BLaER1 treated with 17β-estradiol and CSF1 and Interleukin-3, amounts not matched to agents 10 nM and 100 nM (cell line): ENCODE results near the gene GORASP1.

ENCODE experiments used
- H3K27ac ChIP-seq, 11 experiments: shearing (Covaris generic); formaldehyde crosslinking; 2 replicates each; pipeline ENCODE4 v1.8.1; 2022
- H3K27me3 ChIP-seq, 11 experiments: shearing (Covaris generic); formaldehyde crosslinking; 2 replicates each; pipeline ENCODE4 v1.8.1; 2022
- H3K36me3 ChIP-seq, 11 experiments: shearing (Covaris generic); formaldehyde crosslinking; 2 replicates each; pipeline ENCODE4 v1.8.1; 2022
- H3K4me1 ChIP-seq, 10 experiments: shearing (Covaris generic); formaldehyde crosslinking; 2 replicates each; pipeline ENCODE4 v1.8.1; 2022
- H3K4me2 ChIP-seq, 11 experiments: shearing (Covaris generic); formaldehyde crosslinking; 2 replicates each; pipeline ENCODE4 v1.8.1; 2022
- H3K4me3 ChIP-seq, 10 experiments: shearing (Covaris generic); formaldehyde crosslinking; 2 replicates each; pipeline ENCODE4 v1.8.1; 2022
- H3K9ac ChIP-seq, 11 experiments: shearing (Covaris generic); formaldehyde crosslinking; 2 replicates each; pipeline ENCODE4 v1.8.1; 2022
- H3K9me3 ChIP-seq, 11 experiments: shearing (Covaris generic); formaldehyde crosslinking; replicated peaks in 1 of 11; 2 replicates each; pipeline ENCODE4 v1.8.1; 2022
- H4K20me1 ChIP-seq, 11 experiments: shearing (Covaris generic); formaldehyde crosslinking; 2 replicates each; pipeline ENCODE4 v1.8.1; 2022
- Cebpa-rat ChIP-seq, 11 experiments: shearing (Covaris generic); IDR thresholded peaks; 2 replicates each; pipeline ENCODE4 v1.8.1; 2022

GORASP1 gene

GRCh38 chr3:39086144-39086543 lies 21.3 kb downstream of the GORASP1 start:
- Histone ChIP-seq H3K4me1 (peaks cover 14 to 31% (median 20%) of the 10 kb centered on the region in 10 experiments), H3K9me3 (no peaks in the 10 kb centered on the region), H3K36me3 (peaks cover 51 to 90% (median 70%) of the 10 kb centered on the region in 11 experiments), H3K9ac (no peak overlapping the region), H3K27me3 (no peaks in the 10 kb centered on the region), H4K20me1 (no peaks in the 10 kb centered on the region; a peak in 1 of 22 replicates), H3K4me3 (no peak overlapping the region), H3K27ac (peak overlapping the region in 5 of 11 experiments; percentile 1 to 41 (median 13); a peak in 5 of 22 replicates), H3K4me2 (peak overlapping the region; percentile 1 to 70 (median 46); a peak in 20 of 22 replicates)
- no peak for TF ChIP-seq Cebpa-rat (IDR thresholded peaks at IDR 0.05)

GRCh38 chr3:39082666-39083313 lies 24.6 kb downstream of the GORASP1 start:
- peak overlapping the region in 2 of 11 experiments; percentile 34 to 45; a peak in 4 of 22 replicates for H3K4me2 ChIP-seq
- no peaks in the 10 kb centered on the region for H3K9me3 ChIP-seq
- peaks cover 20 to 31% (median 25%) of the 10 kb centered on the region in 10 experiments for H3K4me1 ChIP-seq
- no peak overlapping the region for H3K4me3 ChIP-seq
- no peak overlapping the region for H3K9ac ChIP-seq
- H4K20me1 ChIP-seq = no peaks in the 10 kb centered on the region; a peak in 1 of 22 replicates
- H3K36me3 ChIP-seq = peaks cover 31 to 86% (median 56%) of the 10 kb centered on the region in 11 experiments
- TF ChIP-seq Cebpa-rat (IDR thresholded peaks at IDR 0.05) = no peak
- no peak overlapping the region for H3K27ac ChIP-seq
- H3K27me3 ChIP-seq = no peaks in the 10 kb centered on the region

GRCh38 chr3:39080026-39080425 lies 27.4 kb downstream of the GORASP1 start:
- Histone ChIP-seq H3K36me3 (peaks cover 44 to 92% (median 66%) of the 10 kb centered on the region in 11 experiments), H3K9me3 (no peaks in the 10 kb centered on the region), H3K27ac (no peak overlapping the region), H4K20me1 (no peaks in the 10 kb centered on the region; a peak in 1 of 22 replicates), H3K4me3 (no peak overlapping the region), H3K9ac (no peak overlapping the region), H3K4me2 (no peak overlapping the region), H3K27me3 (no peaks in the 10 kb centered on the region), H3K4me1 (peaks cover 0 to 16% (median 8%) of the 10 kb centered on the region in 10 experiments; a peak in 13 of 20 replicates)
- TF ChIP-seq Cebpa-rat (IDR thresholded peaks at IDR 0.05) = no peak

- TF ChIP-seq Cebpa-rat (IDR thresholded peaks at IDR 0.05) = no peak
- Histone ChIP-seq H3K27me3 (no peaks in the 10 kb centered on the region), H3K36me3 (peaks cover 49 to 92% (median 70%) of the 10 kb centered on the region in 11 experiments), H3K9me3 (no peaks in the 10 kb centered on the region), H3K4me1 (peaks cover 0 to 16% (median 8%) of the 10 kb centered on the region in 10 experiments; a peak in 12 of 20 replicates), H3K27ac (no peak overlapping the region), H3K4me3 (no peak overlapping the region), H3K4me2 (no peak overlapping the region), H3K9ac (no peak overlapping the region), H4K20me1 (no peaks in the 10 kb centered on the region; a peak in 1 of 22 replicates)
These were observed 27.9 kb downstream of the GORASP1 start for GRCh38 chr3:39079530-39079929.

- Histone ChIP-seq H3K4me2 (no peak overlapping the region), H3K36me3 (peaks cover 71 to 97% (median 86%) of the 10 kb centered on the region in 11 experiments), H3K4me1 (peaks cover 0 to 9% (median 6%) of the 10 kb centered on the region in 10 experiments; a peak in 6 of 20 replicates), H3K9ac (no peak overlapping the region), H3K27ac (no peak overlapping the region), H3K9me3 (no peaks in the 10 kb centered on the region), H3K4me3 (no peak overlapping the region), H3K27me3 (no peaks in the 10 kb centered on the region), H4K20me1 (no peaks in the 10 kb centered on the region)
- TF ChIP-seq Cebpa-rat (IDR thresholded peaks at IDR 0.05) = no peak
These were observed 31.5 kb downstream of the GORASP1 start for GRCh38 chr3:39075910-39076309.

GRCh38 chr3:39068556-39068955 lies 38.9 kb downstream of the GORASP1 start:
- no peak overlapping the region for H3K27ac ChIP-seq

GRCh38 chr3:39067286-39067685 lies 40.1 kb downstream of the GORASP1 start:
- no peak for TF ChIP-seq Cebpa-rat (IDR thresholded peaks at IDR 0.05)
- Histone ChIP-seq H3K36me3 (peaks cover 57 to 85% (median 71%) of the 10 kb centered on the region in 11 experiments), H3K9ac (no peak overlapping the region), H3K4me2 (no peak overlapping the region), H3K4me1 (peaks cover 0 to 5% (median 0%) of the 10 kb centered on the region in 10 experiments; a peak in 4 of 20 replicates), H3K4me3 (no peak overlapping the region), H3K27me3 (no peaks in the 10 kb centered on the region), H3K9me3 (no peaks in the 10 kb centered on the region), H4K20me1 (peaks cover 0 to 30% (median 0%) of the 10 kb centered on the region in 11 experiments; a peak in 6 of 22 replicates), H3K27ac (no peak overlapping the region)

More at GRCh38 chr3:39068556-39068955, 38.9 kb downstream of the GORASP1 start:
- H3K9me3 ChIP-seq = no peaks in the 10 kb centered on the region
- H3K4me2 ChIP-seq = no peak overlapping the region
- H3K4me1 ChIP-seq = peaks cover 0 to 5% (median 0%) of the 10 kb centered on the region in 10 experiments; a peak in 4 of 20 replicates
- H3K4me3 ChIP-seq = no peak overlapping the region
- no peak for TF ChIP-seq Cebpa-rat (IDR thresholded peaks at IDR 0.05)
- no peak overlapping the region for H3K9ac ChIP-seq
- H4K20me1 ChIP-seq = peaks cover 0 to 19% (median 0%) of the 10 kb centered on the region in 11 experiments; a peak in 4 of 22 replicates
- peaks cover 66 to 93% (median 78%) of the 10 kb centered on the region in 11 experiments for H3K36me3 ChIP-seq
- H3K27me3 ChIP-seq = no peaks in the 10 kb centered on the region

- Histone ChIP-seq H3K27me3 (no peaks in the 10 kb centered on the region), H3K4me1 (peaks cover 0 to 5% (median 0%) of the 10 kb centered on the region in 10 experiments; a peak in 4 of 20 replicates), H3K4me2 (peak overlapping the region in 1 of 11 experiments; percentile 14; a peak in 1 of 22 replicates), H3K9me3 (peaks cover 3 to 7% (median 6%) of the 10 kb centered on the region in 11 experiments; a peak in 15 of 22 replicates), H3K9ac (no peak overlapping the region), H3K4me3 (no peak overlapping the region), H3K36me3 (peaks cover 45 to 71% (median 54%) of the 10 kb centered on the region in 11 experiments), H4K20me1 (peaks cover 0 to 32% (median 0%) of the 10 kb centered on the region in 11 experiments; a peak in 6 of 22 replicates), H3K27ac (no peak overlapping the region)
- TF ChIP-seq Cebpa-rat (IDR thresholded peaks at IDR 0.05) = no peak
These were observed 42.2 kb downstream of the GORASP1 start for GRCh38 chr3:39065197-39065596.

- peaks cover 3 to 11% (median 8%) of the 10 kb centered on the region in 11 experiments; a peak in 15 of 22 replicates for H3K9me3 ChIP-seq
- no peak overlapping the region for H3K27ac ChIP-seq
- H4K20me1 ChIP-seq = peaks cover 0 to 32% (median 0%) of the 10 kb centered on the region in 11 experiments; a peak in 6 of 22 replicates
- peaks cover 39 to 67% (median 49%) of the 10 kb centered on the region in 11 experiments for H3K36me3 ChIP-seq
- peaks cover 0 to 5% (median 0%) of the 10 kb centered on the region in 10 experiments; a peak in 4 of 20 replicates for H3K4me1 ChIP-seq
- H3K4me2 ChIP-seq = peak overlapping the region in 1 of 11 experiments; percentile 14; a peak in 1 of 22 replicates
- no peak overlapping the region for H3K4me3 ChIP-seq
- no peak for TF ChIP-seq Cebpa-rat (IDR thresholded peaks at IDR 0.05)
- H3K27me3 ChIP-seq = no peaks in the 10 kb centered on the region
- H3K9ac ChIP-seq = no peak overlapping the region
These were observed 42.8 kb downstream of the GORASP1 start for GRCh38 chr3:39064646-39065045.
